Astrocyte (in vitro differentiated cells and primary cell): Measurements from ENCODE around the gene KRT79.

Experiments
- CTCF ChIP-seq: IDR thresholded peaks from 2 replicates; pipeline ENCODE4 v1.5.1; 2011; ENCODE audit warnings: low read depth, mild to moderate bottlenecking, inconsistent platforms, low read length, moderate library complexity; ENCODE audit not compliant: insufficient read depth
- EZH2 ChIP-seq: IDR thresholded peaks from 2 replicates; pipeline ENCODE4 v1.6.1; 2012; ENCODE audit warnings: mild to moderate bottlenecking, low read length, inconsistent platforms; ENCODE audit not compliant: insufficient read depth

- TF ChIP-seq EZH2: no peak
- no peak for TF ChIP-seq CTCF
These were observed 33.5 kb upstream of the KRT79 start for GRCh38 chr12:52867642-52868041.
